Iris pigment epithelial cell (primary cell): Measurements from ENCODE around the gene QSOX2.
A peak's percentile ranks its signal among the peaks of the same experiment; 100 is the strongest.

Experiments
- DNase-seq: peaks from one replicate; pipeline ENCODE4 v3.0.0-alpha.2; 2011; ENCODE audit warnings: low read depth

QSOX2 gene, protein sequence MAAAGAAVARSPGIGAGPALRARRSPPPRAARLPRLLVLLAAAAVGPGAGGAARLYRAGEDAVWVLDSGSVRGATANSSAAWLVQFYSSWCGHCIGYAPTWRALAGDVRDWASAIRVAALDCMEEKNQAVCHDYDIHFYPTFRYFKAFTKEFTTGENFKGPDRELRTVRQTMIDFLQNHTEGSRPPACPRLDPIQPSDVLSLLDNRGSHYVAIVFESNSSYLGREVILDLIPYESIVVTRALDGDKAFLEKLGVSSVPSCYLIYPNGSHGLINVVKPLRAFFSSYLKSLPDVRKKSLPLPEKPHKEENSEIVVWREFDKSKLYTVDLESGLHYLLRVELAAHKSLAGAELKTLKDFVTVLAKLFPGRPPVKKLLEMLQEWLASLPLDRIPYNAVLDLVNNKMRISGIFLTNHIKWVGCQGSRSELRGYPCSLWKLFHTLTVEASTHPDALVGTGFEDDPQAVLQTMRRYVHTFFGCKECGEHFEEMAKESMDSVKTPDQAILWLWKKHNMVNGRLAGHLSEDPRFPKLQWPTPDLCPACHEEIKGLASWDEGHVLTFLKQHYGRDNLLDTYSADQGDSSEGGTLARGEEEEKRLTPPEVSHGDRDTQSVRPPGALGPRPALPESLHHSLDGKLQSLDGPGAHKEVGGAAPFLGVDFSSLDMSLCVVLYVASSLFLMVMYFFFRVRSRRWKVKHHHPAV

DNA sequence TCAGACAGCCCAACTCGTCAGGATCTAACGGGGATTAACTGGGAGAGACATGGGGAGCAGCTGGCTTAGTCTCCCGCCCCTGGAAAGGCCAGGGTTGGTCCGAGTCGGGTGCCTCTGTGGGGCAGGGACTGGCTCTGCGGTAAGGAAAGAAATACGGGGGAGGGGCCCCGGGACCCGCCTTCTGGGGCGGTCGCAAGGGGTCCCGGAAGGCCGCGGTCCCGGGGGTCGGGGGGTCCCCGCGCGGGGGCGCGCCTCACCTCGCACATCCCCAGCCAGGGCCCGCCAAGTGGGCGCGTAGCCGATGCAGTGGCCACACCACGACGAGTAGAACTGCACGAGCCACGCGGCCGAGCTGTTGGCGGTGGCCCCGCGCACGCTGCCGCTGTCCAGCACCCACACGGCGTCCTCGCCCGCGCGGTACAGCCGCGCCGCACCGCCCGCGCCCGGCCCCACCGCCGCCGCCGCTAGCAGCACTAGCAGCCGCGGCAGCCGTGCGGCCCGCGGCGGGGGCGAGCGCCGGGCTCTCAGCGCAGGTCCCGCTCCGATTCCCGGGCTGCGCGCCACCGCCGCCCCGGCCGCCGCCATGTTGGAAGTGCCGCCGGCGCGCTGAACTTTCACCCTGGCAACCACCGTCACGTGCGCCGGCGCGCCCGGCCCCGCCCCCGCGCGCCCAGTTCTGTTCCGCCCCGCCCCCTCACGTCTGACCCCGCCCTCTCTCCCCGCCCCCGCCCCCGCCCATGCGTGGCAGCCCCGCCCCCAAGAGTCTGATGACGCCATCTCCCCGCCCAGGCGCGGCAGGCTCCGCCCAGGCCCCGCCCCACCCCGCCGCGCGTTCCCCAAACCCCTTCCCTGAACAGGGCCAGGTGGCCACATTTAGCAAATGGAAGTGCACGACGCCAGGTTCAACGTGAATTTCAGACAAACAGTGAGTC lies at the start of gene QSOX2:
Gene QSOX2, minus strand, starts transcription at position 594 of the 932 bp plus-strand sequence. Its CDS starts 9 bp downstream, at position 585.
- peak; percentile 70 for DNase-seq

DNA sequence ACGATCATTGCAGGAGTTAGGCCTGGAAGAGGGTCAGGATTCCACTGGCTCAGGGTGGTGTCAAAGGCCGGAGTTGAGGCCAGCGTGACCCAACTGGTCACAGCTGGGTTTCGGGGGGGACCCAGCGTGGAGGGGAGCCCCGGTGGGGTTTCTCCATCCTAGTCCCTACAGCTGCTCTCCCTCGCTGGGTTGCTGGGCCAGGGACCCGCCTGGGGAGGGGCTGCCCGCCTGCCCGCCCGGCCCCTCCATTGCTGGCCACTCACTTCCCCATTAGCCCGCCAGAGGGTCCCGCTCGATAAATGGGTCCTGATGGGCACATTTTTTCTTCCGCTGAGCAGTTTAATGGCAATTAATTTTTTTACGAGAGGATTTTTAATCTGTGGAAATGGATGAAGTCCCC lies 49.4 kb upstream of the QSOX2 start:
- DNase-seq, result no peak

DNA sequence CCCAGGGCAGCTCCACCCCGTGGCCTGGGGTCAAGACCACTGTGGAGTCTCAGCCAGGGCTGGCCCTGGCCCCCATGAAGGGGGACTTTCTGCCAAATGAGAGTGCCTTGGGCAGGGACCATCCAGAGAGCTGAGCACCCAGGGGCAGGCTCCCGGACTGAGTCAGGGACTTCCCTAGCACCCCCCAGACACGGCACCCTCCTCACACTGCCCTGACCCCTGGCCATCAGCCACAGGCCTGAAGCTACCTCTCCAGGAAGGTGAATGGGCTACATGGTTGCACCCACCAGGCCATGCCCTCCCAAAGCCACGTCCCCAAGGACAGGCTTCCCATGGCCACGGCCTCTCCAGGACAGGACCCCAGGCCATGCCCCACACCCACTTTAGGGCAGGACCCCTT lies 48.8 kb upstream of the QSOX2 start:
- no peak for DNase-seq

DNA sequence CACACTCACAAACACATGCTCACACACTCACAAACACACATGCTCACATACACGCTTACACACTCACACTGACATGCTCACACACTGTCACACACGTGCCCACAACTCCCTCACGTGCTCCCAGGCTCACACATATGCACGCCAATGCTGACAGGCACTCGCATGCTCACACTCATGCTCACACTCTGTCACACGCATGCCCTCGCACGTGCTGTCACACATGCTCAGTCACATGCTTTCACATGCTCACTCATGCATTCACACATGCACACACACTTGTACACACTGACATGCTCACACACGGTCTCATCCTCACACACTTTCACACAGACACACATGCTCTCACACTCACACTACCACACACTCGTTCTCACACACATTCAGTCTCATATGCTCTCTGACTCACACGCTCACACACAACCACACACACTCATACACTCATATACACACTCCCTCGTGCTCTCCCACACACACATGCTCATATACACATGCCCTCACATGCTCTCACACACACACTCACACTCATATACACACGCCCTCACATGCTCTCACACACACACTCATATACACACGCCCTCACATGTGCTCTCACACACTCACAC lies 48.0 kb upstream of the QSOX2 start:
- DNase-seq, result no peak

DNA sequence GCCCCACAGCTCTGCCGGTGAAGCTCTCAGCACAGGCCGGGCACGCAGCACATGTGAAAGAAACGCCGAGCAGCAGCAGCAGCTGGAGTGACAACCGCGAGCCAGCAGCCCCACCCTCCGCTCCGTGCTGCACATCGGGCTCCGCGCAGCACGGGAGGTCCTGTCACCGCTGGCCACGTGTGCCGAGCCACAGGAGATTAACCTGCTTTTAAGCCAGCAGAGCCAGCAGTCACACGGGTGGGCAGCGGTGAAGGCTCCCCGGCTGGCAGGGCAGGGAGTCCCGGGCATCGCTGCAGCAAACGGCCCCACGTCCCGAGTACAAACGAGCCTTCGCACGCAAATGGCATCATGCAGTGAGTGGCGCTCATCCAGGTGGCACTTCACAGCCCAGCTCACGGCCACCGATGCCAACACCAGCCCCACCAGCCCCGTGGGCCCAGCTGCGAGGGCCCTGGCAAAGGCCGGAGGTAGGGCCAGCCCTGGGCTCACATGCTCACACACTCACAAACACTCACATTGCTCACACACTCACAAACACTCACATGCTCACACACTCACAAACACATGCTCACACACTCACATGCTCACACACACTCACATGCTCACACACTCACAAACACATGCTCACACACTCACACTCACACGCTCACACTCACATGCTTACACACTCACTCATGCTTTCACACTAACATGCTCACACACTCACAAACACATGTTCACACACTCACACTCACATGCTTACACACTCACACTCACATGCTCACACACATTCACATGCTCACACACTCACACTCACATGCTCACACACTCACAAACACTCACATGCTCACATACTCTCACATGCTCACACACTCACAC lies 47.2 kb upstream of the QSOX2 start:
- no peak for DNase-seq

DNA sequence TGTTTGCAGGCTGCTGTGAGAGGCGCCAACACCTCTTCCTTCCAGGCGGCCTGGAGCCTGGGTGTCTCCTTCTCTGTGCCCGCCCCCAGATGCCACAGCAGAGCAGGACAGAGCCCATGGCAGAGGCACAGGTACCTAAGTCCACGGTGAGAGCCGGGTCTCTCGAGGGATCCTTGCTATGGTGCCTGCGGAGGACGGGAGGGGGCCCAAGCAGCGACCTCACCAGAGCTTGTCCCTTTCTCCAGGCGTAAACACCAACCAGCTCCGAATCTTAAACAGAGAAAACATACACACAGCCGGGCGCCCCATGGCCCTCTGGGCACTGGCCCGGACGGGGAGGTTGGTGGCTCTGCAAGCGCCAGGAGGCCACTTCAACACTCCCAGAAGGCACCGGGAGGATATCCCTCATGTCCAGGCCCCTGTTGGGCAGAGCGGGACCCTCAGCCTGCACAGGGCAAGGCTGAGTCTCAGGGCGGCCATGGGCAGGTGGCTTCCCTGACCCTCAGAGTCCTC lies 46.5 kb upstream of the QSOX2 start:
- no peak for DNase-seq

DNA sequence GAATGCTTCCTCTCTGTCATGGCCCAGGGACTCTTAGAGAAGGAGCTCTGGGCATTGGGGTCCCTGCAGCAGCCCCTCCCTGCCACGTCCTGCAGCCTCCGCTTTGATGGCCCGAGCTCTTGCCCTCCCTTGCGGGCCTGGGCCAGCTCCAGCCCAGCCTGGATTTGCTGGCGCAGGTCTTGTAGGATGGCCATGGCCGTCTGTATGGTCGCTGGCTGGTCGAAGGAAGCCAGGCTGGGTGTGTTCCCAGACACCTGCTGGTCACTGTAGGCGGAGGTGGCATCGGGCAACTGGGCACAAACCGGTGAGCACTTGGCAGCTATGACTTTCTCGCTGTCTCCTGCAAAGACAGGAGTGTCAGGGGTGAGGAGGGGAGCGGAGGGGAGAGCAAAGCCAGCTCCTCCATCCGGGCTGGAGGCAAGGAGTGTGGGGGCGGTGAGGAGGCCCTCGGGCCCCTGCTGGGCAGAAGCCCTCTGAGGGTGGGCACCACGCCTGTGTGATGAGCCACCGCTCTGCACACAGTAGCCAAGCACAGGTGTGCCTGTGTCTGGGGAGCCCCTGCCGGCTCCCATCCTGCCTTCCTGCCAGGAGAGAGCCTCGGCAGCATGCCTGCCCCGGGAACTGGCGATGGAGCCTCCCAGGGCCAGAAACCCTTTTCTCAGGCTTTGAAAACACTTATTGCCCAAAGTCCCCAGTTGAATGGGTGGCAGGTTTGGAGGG lies 45.9 kb upstream of the QSOX2 start:
- DNase-seq, result no peak

DNA sequence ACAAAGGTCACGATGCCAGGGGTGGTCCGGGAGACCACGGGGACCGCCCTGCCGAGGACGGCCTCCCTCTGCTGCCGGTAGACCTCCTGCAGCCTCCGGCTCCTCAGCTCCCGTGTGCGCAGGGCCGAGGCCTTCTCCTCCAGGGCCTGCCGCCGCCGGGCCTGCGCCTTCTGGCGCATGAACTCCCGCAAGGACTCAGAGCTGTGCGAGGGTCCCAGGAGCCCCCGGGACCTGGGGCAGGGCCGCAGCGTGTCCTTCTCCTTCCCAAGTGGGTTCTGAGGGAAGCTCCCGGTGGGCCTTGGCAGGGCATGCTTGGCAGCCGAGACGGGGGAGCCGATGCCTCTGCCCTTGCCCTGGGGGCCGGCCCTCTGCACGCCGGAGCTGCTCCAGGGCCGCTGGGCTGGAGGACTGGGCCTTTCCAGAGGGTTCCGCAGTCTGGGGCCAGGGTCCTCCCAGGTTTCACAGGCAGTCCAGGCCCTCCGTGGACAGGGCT lies 44.9 kb upstream of the QSOX2 start:
- no peak for DNase-seq

DNA sequence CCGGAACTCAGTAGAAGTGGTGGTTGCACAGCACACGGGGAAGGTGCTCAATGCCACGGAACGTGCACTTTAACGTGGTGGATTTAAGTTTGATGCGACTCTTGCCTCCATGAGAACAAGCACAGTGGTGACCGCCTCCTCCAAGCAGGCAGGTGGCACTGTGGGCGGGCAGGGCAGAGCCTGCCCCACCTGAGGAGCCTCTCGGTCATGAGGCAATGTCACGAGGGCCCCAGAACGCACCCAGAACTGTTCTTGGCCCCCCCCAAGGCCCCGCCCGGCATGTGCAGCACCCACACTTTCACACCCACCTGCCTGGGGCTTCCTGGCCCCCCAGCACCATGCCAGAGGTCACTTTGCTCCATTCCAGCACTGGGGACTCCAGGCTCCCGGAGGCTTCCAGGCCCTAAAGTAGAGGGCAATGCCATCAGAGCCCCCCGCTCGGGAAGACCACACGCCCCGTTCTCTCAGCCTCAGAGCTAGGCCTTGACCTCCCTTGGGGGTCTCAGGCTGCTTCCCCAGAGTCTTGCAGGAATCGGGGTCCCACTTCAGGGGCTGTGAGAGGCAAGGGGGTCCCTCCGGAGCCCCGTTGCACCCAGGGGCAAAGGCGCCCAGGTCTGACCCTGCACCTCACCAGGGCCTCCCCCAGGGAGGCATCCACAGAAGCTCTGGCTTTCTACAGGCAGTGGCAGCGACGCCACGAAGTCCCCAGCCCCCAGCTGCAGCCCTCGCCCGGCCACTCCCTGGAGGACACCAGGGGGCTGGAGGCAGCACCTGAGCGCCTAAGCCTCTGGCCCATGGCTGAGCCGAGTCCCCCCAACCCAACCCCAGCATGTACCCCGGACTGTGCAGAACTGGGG lies 44.3 kb upstream of the QSOX2 start:
- no peak for DNase-seq

DNA sequence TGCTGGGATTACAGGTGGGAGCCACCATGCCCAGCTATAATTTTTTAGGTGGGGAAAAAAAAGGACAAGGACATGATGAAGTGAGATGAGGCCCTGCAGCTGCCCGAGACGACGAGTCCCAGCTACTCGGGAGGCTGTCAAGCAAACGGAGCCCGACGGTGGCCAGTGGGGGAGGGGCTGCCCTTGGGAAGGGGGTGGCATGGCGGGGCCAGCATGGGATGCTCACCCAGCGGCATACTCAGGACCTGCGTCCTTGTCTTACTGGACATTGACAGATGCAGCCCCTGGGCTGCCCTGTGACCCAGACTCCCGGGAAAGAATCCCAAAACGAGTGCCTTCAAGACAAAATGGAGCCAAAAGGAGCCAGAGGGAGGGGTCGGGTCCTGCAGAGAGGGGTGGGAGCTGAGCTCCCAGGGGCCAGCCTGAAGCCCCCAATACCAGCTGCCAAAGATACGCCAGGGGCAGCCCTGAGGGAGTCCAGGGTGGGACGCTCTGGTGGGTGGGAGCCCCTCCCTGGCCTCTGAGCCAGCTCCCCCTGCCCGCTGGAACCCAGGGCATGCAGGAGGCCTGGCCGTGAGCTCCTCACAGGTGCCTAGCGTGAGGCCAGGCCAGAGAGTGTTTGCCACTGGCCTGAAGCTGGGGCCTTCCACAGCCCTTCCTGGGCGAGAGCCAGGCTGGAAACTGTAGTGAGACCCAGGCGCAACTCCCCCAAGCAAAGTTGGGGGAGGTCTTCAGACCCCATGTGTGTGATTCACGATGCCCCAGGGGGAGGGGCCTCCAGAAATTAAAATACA lies 42.5 kb upstream of the QSOX2 start:
- DNase-seq, result no peak

DNA sequence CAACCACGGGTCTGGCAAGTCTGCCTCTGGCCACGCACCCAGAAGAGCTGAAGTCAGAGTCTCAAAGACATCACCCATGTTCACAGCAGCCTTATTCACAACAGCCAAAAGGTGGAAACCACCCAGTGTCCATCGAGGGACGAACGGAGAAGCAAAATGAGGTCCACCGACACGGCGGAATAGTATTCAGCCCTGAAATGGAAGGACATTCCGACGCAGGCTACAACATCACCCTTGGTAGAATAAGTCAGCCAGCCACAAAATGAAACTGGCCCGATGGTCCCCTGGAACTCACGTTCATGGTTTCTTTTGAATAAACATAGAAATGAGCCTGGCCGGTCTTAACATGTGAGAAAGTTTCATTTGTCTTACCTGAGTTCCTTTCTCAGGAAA lies 41.4 kb upstream of the QSOX2 start:
- DNase-seq, result no peak

DNA sequence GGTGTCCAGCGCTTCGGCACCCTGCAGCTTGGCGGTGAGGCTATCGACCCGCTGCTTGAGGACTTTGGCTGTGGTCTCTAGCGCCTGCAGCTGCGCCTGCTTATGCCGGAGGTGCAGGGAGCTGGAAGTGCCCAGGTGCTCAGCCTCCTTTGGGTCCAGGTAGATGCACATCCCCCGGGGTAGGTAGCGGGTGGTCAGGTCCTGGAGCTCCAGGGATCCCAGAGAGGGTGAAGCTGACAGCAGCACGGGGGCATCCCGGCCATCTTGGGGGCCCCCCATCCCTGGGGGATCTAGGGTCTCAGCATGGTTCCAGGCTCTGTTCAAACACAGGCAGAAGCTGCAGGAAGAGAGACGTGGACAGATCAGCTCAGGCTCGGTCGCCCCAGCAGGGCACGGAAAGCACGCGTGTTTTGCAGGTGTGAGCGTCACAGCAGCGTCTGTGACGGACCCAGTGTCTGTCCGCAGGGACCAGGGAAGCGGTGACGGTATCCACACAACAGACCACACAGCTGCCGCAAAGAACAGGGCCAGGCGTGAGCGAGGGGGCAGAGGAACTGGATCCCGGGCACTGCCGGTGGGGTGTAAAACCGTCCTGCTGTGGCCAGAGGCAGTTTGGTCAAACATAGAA lies 40.9 kb upstream of the QSOX2 start:
- DNase-seq, result no peak

DNA sequence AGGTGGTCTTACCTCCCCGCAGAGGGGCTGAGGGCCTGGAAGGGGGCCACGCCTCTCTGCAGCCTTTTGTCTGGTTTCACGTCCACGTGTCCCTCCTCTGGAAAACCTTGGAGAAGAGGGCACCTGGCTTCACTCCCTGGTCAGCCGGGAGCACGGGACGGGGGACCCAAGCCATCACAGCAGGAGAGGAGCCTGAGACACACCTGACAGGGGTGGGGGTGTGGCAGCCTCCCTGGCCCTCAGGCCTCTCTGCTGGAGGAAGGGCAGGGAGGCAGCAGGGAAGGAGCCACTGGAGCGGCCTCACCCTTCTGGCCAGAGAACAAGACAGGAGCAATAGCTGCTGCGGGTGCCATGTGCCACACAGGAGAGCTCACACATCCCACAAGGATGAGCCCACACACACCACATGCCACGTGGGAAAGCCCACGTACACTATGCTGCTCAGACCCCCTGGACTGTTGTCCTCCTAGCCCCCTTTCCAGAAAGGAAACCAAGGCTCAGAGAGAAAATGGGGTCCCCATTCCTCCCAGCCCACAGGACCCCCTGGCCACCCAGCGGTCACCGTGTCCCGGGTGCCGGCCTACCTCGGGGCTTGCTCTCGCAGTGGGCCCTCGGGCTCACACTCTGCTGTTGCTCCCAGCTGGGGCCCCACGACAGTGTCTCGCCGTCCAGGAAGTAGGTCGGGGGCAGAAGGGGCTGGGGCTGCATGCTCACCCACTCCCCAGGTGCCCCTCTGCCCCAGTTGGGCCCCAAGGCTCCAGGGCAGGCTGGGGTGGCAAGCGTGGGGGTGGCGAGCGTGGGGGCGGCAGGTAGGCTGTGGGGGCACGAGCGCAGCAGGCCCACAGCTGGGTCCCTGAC lies 40.1 kb upstream of the QSOX2 start:
- no peak for DNase-seq

DNA sequence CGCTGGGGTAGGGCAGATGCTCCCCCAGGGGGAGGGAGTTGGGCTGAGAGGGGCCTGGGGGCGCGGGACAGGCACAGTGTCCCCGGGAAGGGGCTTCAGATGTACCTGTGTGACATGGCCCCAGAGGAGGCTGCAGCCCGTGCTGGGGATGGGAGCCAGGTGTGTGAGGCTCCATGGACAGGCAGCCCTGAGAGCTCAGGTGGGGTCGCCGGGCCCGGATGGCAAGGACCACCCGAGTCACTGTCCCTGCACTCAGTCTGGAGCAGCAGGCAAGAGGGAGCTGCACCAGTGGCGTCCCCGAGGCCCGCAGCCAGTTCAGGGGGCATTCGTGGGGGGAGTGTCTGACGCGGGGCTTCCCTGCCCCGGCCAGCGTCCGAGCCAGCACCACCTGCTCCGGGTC lies 39.3 kb upstream of the QSOX2 start:
- no peak for DNase-seq

DNA sequence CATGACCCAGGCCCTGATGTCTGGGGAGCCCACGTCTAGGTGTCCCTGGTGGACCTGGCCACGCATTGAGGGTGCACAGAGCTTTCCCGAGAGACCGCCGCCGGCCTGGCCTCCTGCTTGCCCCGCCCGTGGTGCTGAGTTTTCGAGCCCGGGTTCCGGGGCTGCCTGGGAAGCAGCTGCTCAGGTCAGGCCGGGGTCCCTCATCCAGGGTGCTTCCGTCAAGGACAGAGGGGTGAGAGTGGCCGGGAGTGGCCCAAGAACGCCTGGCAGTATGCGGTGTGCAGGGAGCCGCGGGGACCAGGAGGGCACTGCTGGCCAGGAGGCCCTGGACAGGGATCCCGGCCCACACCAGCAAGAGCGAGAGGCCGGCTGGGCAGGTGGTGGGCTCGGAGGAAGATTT lies 38.7 kb upstream of the QSOX2 start:
- DNase-seq, result no peak

DNA sequence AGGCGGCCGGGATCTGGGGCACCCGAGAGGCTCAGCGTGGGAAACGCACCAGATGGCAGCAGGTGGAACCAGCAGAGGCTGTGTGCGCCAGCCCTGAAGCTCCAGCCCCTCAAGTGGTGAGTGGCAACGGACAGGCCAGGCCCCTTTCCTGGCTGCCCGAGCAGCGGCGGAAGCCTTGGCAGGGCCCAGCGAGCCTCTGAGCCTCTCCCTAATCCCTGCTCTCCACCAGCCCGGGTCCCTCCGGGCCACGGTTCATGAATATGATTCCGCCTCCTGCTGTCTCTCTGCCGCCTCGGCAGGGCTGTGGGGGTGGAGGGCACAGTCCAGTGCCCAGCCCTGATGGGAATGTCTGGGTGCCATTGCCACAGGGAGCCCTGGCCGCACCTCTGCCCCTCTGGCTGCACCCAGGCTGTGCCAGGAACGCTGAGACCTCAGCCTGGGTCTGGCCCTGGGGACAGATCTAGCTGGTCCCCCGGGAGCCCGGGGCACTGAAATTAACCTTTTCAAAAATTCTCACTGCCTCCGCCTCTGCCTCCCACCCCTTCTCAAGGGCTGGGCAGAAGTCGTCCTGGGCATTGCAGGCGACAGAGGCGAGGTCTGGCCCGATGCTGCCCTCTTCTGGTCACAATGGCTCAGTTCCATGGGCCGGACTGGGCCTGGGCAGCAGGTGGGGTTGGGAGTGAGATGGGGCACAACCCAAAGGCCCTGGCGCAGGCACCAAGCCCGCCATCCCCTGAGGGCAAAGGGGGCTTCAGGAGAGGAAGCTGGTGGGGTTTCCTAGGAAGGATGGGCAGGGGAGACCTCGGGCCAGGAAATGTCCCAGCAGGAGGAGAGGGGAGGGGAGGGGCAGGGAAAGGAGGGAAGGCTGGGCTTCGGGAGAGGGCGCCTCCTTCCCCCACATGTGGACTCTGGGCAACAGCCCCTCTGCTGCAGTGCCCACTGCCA lies 38.0 kb upstream of the QSOX2 start:
- peak; percentile 51 for DNase-seq
